GM18502 (cell line): ENCODE data around the gene C6orf52.

Source experiments
- ATAC-seq: cut with Tn5 transposase; IDR thresholded peaks from one replicate; pipeline ENCODE4 v1.9.1; 2021; ENCODE audit warnings: mild to moderate bottlenecking; ENCODE audit not compliant: unreplicated experiment, poor library complexity

C6orf52 gene

GRCh38 chr6:10659699-10660348 is 34.6 kb downstream of the C6orf52 start:
- no peak for ATAC-seq

DNA sequence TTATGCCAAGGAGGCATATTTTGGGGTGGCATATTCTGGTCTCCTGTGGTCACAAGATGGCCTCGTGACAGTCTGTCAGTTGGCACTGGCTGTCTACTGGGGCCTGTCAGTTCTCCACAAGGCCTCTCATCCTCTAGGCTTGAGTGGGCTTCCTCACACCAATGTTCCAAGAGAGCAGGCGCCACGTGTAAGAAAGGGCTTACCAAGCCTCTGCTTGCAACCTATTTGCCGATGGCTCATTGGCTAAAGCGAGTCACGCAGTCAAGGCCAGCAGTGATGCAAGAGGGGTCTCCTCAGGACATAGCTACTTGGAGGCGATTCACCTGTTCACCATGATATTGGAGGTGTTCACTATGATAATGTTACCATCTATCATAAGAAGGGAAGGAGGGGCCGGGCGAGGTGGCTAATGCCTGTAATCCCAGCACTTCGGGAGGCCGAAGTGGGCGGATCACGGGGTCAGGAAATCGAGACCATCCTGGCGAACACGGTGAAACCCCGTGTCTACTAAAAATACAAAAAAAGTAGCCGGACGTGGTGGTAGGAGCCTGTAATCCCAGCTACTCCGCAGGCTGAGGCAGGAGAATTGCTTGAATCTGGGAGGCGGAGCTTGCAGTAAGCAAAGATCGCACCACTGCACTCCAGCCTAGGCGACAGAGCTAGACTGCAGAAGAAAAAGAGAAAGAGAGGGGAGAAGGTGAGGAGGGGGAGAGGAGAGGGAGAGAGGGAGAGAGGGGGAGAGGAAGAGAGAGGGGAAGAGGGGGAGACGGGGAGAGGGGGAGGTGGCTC is 35.3 kb downstream of the C6orf52 start:
- ATAC-seq = no peak

GRCh38 chr6:10655508-10656055 is 38.8 kb downstream of the C6orf52 start:
- peak; percentile 57 for ATAC-seq

DNA sequence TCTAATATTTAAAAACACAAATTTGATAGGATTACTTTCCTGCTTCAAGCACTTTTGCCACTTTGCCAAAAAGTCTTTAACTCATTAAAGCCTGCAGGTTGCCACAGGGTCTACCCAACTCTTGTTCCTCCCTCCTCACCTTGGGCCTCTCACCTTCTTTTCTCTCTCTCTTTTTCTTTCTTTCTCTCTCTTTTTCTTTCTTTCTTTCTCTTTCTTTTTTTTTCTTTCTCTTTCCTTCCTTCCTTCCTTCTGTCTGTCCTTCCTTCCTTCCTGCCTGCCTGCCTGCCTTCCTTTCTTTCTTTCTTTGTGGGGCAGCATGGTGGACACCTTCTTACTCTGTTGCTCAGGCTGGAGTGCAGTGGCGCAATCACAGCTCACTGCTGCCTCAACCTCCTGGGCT is 50.2 kb downstream of the C6orf52 start:
- no peak for ATAC-seq

- peak; percentile 94 for ATAC-seq
Measured at GRCh38 chr6:10643201-10643651, 51.2 kb downstream of the C6orf52 start.

GRCh38 chr6:10641528-10641927 is 52.9 kb downstream of the C6orf52 start:
- ATAC-seq = no peak

- ATAC-seq = no peak
Measured at GRCh38 chr6:10640412-10640811, 54.0 kb downstream of the C6orf52 start.

DNA sequence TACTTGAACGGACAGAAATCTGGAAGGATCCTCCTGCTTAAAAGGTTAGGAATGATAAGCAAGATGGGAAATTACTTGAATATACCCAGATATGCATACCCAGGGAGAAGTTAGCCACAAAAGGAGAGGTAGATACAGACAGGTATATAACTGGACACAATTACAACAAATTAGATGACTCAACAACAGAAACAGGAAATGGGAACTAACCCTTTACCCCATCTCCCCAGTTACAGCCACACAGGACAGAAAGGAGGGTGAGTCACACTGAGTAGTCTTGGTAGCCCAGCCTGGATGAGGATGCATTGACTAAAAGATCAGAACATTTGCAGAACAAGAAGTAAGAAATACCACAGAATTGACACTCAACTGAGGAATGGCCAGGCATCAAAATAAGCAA is 61.2 kb downstream of the C6orf52 start:
- peak; percentile 99 for ATAC-seq

- ATAC-seq = no peak
Measured at GRCh38 chr6:10630178-10630577, 64.2 kb downstream of the C6orf52 start.

DNA sequence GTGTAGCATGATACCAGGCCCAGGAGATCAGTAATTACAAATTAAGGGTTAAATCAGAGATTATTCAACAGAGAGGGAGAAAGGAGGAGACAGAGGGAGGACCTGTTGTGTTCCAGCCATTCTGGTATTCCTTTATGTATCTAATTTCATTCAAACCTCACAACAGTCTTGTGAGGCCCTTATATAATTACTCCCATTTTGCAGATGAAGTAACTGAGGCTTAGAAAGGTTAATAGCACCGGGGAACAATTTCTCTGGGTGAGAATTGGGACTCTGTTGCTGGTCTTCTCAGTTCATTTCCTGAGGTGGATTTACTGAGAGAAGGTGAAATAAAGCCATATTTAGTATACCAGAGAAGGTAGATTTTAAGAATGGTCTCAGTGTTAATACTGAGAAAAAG is 66.6 kb downstream of the C6orf52 start:
- ATAC-seq = no peak

DNA sequence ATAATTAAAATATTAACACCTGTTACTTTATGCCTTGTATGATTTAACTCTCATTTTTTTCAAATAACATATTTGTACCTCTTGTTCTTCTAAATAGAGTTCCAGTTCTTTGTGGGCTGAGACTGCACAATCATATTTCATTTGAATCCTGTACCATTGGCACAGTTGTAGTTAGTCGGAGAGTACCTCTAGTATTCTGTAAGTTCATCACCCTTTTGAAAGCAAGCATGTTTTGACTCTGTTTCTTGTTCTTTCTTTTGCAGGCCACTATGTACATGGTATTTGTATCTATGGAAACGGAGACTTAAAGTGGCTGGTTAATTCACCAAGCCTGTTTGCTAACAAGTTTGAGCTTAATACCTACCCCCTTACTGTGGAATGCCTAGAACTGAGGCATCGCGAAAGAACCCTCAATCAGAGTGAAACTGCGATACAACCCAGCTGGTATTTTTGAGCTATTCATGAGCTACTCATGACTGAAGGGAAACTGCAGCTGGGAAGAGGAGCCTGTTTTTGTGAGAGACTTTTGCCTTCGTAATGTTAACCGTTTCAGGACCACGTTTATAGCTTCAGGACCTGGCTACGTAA is 68.2 kb downstream of the C6orf52 start:
- ATAC-seq = peak; percentile 84

GRCh38 chr6:10624836-10625235 is 69.6 kb downstream of the C6orf52 start:
- ATAC-seq = no peak

DNA sequence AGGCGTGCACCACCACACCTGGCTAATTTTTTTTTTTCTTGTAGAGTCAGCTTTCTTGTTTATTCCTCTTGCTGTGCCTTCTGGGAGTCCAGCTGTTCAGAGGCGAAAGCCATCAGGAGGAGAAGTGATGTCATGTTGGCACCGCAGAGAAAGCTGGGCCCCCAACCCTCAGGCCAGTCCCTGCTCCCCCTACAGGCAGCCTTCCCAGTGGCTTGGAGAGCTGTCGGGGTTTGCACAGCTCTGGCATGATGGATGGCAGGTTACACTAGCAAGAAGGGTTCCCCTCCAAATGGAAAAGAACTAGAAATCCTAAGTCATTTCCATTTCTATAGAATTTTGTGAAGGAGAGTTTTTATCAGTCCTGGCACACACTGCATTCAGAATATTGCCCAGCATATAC is 72.6 kb downstream of the C6orf52 start:
- ATAC-seq = no peak
